ENCODE results near the gene MPHOSPH9. TPM values are rescaled to one million over a fixed set of nuclear protein-coding genes. Genes with fewer than 3 reads are reported as not detected.

Gene MPHOSPH9
- total RNA-seq, 1 donor from 2014 or later = 52.6 TPM

DNA sequence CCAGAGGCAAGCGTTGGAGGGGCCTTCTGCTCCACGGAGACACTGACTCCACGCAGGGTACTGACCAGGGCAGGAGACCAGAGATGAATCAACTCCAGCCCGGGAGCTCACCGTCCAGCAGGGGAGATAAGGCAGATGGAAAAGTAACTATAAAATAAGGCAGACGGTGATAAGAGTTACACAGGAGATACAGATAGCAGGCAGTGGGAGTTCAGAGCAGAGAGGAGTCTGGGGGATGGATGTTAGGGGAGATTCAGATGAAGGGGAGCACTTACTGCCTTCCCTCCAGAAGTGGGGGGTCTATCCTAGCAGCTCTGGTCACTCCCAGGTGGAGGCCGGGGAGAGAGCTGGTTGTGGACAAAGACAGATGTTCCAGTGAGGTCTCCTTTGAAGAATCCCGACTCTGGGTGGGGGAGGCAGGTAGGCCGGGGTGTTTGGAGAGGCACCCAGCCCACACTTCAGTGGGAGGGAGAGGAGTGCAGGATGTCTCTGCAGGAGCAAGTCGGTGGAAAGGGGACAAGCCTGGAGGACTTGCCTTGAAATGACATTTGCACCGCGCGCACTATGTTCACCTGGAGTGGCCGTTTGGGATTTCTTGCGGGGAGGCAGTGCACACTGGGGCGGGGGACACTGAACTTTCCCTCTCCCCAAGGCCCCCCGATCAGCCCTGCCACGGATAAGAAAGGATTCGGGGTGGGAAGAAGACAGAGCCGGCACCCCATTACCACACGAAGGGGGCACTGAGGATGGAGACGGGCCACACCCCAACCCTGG, 83.3 kb downstream of the MPHOSPH9 start:
- no peak for DNase-seq (ENCODE audit: low read depth)
- H3K4me3 ChIP-seq (ENCODE audit: low read depth, low read length) = peak overlapping the region; percentile 85
- TF ChIP-seq, protein P1, sequence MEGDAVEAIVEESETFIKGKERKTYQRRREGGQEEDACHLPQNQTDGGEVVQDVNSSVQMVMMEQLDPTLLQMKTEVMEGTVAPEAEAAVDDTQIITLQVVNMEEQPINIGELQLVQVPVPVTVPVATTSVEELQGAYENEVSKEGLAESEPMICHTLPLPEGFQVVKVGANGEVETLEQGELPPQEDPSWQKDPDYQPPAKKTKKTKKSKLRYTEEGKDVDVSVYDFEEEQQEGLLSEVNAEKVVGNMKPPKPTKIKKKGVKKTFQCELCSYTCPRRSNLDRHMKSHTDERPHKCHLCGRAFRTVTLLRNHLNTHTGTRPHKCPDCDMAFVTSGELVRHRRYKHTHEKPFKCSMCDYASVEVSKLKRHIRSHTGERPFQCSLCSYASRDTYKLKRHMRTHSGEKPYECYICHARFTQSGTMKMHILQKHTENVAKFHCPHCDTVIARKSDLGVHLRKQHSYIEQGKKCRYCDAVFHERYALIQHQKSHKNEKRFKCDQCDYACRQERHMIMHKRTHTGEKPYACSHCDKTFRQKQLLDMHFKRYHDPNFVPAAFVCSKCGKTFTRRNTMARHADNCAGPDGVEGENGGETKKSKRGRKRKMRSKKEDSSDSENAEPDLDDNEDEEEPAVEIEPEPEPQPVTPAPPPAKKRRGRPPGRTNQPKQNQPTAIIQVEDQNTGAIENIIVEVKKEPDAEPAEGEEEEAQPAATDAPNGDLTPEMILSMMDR (conservative IDR thresholded peaks at IDR 0.05; ENCODE audit: low read depth, low read length) = no peak

DNA sequence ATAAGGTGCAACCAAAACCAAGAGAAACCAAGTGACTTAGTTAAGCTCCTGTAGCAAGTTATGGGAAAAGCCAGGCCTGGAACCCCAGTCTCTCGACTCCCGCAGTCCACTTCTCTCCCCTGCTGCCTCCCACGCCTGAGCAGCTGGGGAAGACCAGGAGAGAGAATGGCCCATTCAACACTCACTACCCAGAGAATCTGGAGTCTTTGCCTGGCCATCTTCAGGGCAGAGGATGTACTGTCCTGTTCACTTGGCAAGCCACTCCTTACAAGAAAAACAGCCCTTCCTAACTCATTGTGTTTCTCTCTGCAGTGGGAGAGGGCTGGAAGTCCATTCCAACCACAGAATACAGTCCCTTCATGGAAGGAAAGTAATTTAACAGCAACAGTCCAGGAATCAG, 83.9 kb downstream of the MPHOSPH9 start:
- TF ChIP-seq, protein P1 (conservative IDR thresholded peaks at IDR 0.05; ENCODE audit: low read depth, low read length) = peak; percentile 9
- no peak for DNase-seq (ENCODE audit: low read depth)
- no peak overlapping the region for H3K4me3 ChIP-seq (ENCODE audit: low read depth, low read length)

DNA sequence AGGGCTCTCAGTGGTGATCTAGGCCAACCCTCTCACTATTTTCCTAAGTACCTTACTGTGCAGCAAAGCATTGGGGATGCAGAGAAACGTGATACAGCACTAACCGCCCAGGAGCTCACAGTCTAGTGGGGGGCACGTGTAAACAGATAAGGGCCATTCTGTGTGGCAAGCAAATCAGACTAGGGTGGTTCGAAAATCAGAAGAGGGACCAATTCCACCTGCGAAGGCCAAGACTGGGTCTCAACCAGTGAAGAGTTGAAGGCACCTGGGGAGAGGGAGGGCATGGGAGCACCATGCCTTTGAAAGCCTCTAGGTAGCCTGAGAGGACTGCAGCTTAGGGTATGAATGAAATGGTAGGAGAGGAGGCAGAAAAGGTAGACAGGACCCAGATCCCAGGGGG, 84.3 kb downstream of the MPHOSPH9 start:
- no peak overlapping the region for H3K4me3 ChIP-seq (ENCODE audit: low read depth, low read length)
- TF ChIP-seq, protein P1 (conservative IDR thresholded peaks at IDR 0.05; ENCODE audit: low read depth, low read length) = no peak
- no peak for DNase-seq (ENCODE audit: low read depth)

DNA sequence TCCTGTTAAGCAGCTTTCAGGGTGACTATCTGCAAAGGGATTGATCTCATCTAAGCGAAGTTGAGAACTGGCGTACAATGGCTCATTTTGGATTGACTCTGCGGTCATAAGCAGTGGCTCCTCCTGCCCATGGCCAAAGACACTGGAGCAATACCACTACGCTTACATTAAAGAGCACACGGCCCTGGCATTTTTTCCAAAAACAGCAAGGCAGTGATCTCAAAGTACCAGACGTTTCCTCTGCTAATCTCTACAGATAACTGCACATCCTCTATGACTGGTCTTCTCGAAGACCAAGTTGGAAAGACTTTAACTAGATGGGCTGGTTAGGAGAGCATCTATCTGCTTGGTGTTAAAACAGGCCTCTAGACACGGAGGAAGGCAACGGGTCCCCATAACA, 84.7 kb downstream of the MPHOSPH9 start:
- no peak for DNase-seq (ENCODE audit: low read depth)
- no peak overlapping the region for H3K4me3 ChIP-seq (ENCODE audit: low read depth, low read length)
- TF ChIP-seq, protein P1 (conservative IDR thresholded peaks at IDR 0.05; ENCODE audit: low read depth, low read length) = no peak

DNA sequence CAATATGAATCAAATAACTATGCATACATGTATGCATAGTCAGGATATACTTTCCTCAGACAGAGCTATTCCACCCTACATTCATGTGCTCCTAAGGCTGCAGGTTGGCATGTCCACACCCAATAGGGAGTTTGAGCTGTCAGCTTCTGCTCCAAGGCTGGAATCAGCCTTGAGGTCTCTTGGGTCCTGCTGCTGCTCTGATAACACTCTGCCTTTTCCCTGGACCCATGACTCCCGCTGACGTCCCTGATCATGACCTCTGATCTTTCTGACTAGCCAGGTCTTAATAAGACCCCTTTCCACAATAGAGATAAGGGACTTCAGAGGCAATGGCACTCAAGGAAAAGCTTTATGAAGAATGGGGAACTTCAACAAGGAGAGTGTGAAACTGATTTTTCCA, 87.7 kb downstream of the MPHOSPH9 start:
- no peak overlapping the region for H3K4me3 ChIP-seq (ENCODE audit: low read depth, low read length)
- no peak for DNase-seq (ENCODE audit: low read depth)
- TF ChIP-seq, protein P1 (conservative IDR thresholded peaks at IDR 0.05; ENCODE audit: low read depth, low read length) = no peak

DNA sequence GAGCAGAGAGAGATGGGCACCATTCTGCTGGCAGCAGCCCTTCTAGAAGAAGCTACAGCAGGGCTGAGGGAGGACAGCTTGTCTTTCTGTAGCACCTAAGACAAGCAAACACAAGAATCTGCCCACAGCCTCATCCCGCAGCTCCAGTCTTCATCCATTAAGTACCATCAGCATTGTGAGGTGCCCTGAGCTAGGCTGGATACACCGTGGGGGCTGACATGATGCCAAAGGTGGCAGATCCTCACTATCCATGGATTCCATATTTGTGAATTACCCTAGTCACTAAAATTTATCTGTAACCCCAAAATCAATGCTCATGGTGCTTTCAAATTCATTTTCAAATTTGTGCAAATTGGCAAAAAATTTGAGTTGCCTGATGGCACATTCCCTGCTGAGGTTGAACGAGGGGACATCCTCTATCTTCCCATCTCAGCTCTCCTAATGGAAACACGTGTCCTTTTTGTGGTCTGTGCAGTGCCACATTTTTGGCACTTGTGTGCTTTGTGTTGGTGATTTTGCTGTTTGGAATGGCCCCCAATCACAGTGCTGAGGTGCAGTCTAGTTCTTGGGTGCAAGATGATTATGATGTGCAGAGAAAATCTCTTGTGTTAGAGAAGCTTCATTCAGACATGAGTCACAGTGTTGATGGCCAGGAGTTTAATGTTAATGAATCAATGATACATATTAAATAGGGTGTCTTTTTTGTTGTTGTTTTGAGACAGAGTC, 89.0 kb downstream of the MPHOSPH9 start:
- H3K4me3 ChIP-seq (ENCODE audit: low read depth, low read length) = no peak overlapping the region
- TF ChIP-seq, protein P1 (conservative IDR thresholded peaks at IDR 0.05; ENCODE audit: low read depth, low read length) = no peak
- DNase-seq (ENCODE audit: low read depth) = no peak

All from epithelial cell of proximal tubule (primary cell).